Measurements from ENCODE around the gene TSPAN17.

DNA sequence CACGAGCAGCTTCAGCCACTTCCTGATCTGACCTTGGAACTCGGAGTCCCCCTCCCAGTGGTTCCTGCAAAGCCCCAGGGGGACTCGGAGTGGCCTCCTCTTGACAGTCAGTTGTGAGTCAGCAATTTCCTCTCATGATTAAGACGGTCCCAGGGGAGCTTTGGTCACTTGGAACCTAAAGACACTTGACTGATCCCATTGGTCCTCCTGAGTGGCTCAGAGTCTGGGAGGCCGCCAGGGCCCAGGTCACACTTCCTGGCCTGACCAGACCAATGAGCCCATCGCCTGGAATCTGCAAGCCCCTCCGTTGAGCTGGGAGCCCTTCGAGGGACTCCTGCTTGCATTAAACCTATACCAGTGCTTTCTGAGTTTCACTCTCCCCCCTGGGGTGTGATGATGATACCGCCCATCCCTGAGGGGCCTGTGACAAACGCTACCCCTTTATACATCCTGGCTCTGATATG lies 29.1 kb downstream of the TSPAN17 start:
- TF ChIP-seq, protein P1, sequence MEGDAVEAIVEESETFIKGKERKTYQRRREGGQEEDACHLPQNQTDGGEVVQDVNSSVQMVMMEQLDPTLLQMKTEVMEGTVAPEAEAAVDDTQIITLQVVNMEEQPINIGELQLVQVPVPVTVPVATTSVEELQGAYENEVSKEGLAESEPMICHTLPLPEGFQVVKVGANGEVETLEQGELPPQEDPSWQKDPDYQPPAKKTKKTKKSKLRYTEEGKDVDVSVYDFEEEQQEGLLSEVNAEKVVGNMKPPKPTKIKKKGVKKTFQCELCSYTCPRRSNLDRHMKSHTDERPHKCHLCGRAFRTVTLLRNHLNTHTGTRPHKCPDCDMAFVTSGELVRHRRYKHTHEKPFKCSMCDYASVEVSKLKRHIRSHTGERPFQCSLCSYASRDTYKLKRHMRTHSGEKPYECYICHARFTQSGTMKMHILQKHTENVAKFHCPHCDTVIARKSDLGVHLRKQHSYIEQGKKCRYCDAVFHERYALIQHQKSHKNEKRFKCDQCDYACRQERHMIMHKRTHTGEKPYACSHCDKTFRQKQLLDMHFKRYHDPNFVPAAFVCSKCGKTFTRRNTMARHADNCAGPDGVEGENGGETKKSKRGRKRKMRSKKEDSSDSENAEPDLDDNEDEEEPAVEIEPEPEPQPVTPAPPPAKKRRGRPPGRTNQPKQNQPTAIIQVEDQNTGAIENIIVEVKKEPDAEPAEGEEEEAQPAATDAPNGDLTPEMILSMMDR (IDR thresholded peaks at IDR 0.05; ENCODE audit: poor library complexity) = no peak
- no peak for TF ChIP-seq EZH2 (IDR thresholded peaks at IDR 0.05; ENCODE audit: borderline replicate concordance)
- TF ChIP-seq EZH2phosphoT487 (IDR thresholded peaks at IDR 0.05; ENCODE audit: low read depth, severe bottlenecking, unreplicated experiment) = no peak

Data from hepatocyte (in vitro differentiated cells).